Common myeloid progenitor, CD34-positive (primary cell): Measurements from ENCODE around the gene GPRC5D.

Experiments used
- CTCF ChIA-PET: fragments of 350-600 bp; sonication (Branson Sonifier 250); formaldehyde crosslinking; loops from one replicate; lab custom pipeline; 2021; ENCODE audit warnings: antibody characterized with exemption; lab: Charles Lee
- POLR2A ChIA-PET: fragments of 350-600 bp; sonication (Branson Sonifier 250); formaldehyde crosslinking; loops from one replicate; lab custom pipeline; 2021; ENCODE audit warnings: antibody characterized with exemption; lab: Charles Lee
- DNase-seq, 3 donors: peaks; one replicate each; pipeline versions ENCODE4 v3.0.0 to v3.0.0-alpha.2; 2013
- H3K27ac ChIP-seq, 2 experiments: 1 replicate in 1 of 2; 2 replicates in 1 of 2; pipeline ENCODE4 v1.7.0; 2013; ENCODE audit warnings: inconsistent platforms in 2 of 2, low read length in 2 of 2, mild to moderate bottlenecking in 2 of 2, low read depth in 1 of 2, moderate library complexity in 1 of 2; ENCODE audit not compliant: severe bottlenecking in 2 of 2, insufficient read depth in 1 of 2, poor library complexity in 1 of 2
- H3K27me3 ChIP-seq, 5 experiments: replicated peaks in 2 of 5; 1 replicate in 3 of 5; 2 replicates in 2 of 5; pipeline versions ENCODE4 v1.6.1 to v1.7.0; 2013; ENCODE audit warnings: low read length in 4 of 5, mild to moderate bottlenecking in 2 of 5, moderate library complexity in 2 of 5, inconsistent platforms in 1 of 5; ENCODE audit not compliant: insufficient read depth in 5 of 5, control insufficient read depth in 4 of 5
- H3K36me3 ChIP-seq, 4 experiments: 1 replicate in 2 of 4; 2 replicates in 2 of 4; pipeline versions ENCODE4 v1.6.1 to v1.7.0; 2013; ENCODE audit warnings: low read length in 3 of 4, control low read depth in 1 of 4, mild to moderate bottlenecking in 1 of 4; ENCODE audit not compliant: control insufficient read depth in 4 of 4, insufficient read depth in 4 of 4
- H3K4me1 ChIP-seq, 4 experiments: 1 replicate in 3 of 4; 2 replicates in 1 of 4; pipeline versions ENCODE4 v1.6.1 to v1.7.1; 2013; ENCODE audit warnings: low read length in 3 of 4, mild to moderate bottlenecking in 3 of 4, control low read depth in 1 of 4, inconsistent platforms in 1 of 4, moderate library complexity in 1 of 4; ENCODE audit not compliant: control insufficient read depth in 4 of 4, insufficient read depth in 4 of 4; ENCODE audit errors: control extremely low read depth in 1 of 4
- H3K4me3 ChIP-seq, 7 experiments: 1 replicate in 4 of 7; 2 replicates in 3 of 7; pipeline versions ENCODE4 v1.5.1 to v1.7.0; 2013; ENCODE audit warnings: mild to moderate bottlenecking in 7 of 7, low read length in 6 of 7, moderate library complexity in 6 of 7, inconsistent platforms in 2 of 7, low read depth in 2 of 7, control low read depth in 1 of 7; ENCODE audit not compliant: insufficient read depth in 4 of 7, control insufficient read depth in 1 of 7; ENCODE audit errors: extremely low read depth in 1 of 7
- H3K9me3 ChIP-seq, 5 experiments: 1 replicate in 4 of 5; 2 replicates in 1 of 5; pipeline versions ENCODE4 v1.6.1 to v1.7.1; 2013; ENCODE audit warnings: low read length in 4 of 5, mild to moderate bottlenecking in 2 of 5, inconsistent platforms in 1 of 5, low read depth in 1 of 5, moderate library complexity in 1 of 5; ENCODE audit not compliant: control insufficient read depth in 4 of 5, insufficient read depth in 2 of 5; ENCODE audit errors: control extremely low read depth in 1 of 5
- WGBS: methylation state at CpG from one replicate; pipeline ENCODE4 v1.1.5; 2013; ENCODE audit not compliant: insufficient coverage; 5-methylcytosine and 5-hydroxymethylcytosine counted together

Gene GPRC5D

DNA sequence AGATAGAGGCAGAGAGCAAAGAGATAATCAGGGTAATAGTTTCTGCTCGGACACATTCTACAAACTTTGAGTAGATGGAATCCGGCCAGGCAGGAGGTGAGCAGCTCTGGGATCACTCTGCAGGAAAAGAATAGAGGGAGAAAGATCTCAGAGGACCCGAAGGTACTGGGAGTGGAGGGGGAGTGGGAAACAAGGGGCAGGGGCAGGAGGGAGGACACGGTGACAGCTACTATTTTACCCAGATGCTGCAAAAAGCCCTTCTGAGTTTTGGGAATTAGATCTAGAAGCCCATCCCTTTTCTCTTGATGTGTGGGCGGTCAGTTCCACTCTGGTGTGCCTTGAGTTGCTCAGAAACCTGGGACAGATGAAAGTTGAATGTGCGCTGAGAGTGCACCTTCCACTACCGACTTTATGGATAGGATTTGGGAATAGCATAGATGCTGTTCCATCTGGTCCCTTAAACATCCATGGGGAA, 60.1 kb downstream of the GPRC5D start:
- 64% methylated on average over 7 of the region's 7 CpGs for WGBS
- CTCF ChIA-PET: interaction anchor here (0.5 to 1.6 kb wide), 6 partner anchors 18 to 967 kb away, joined by 3 to 6 read pairs (median 4); no protein-coding TSS in a partner anchor
- POLR2A ChIA-PET: no interaction called here
- Histone ChIP-seq H3K27me3 (peaks cover 0 to 28% (median 11%) of the 10 kb centered on the region in 5 experiments), H3K9me3 (no peaks in the 10 kb centered on the region), H3K4me3 (peak overlapping the region in 2 of 7 experiments; percentile 79 to 80), H3K36me3 (no peaks in the 10 kb centered on the region), H3K27ac (no peak overlapping the region), H3K4me1 (peaks cover 0 to 17% (median 16%) of the 10 kb centered on the region in 4 experiments)
- DNase-seq: no peak

DNA sequence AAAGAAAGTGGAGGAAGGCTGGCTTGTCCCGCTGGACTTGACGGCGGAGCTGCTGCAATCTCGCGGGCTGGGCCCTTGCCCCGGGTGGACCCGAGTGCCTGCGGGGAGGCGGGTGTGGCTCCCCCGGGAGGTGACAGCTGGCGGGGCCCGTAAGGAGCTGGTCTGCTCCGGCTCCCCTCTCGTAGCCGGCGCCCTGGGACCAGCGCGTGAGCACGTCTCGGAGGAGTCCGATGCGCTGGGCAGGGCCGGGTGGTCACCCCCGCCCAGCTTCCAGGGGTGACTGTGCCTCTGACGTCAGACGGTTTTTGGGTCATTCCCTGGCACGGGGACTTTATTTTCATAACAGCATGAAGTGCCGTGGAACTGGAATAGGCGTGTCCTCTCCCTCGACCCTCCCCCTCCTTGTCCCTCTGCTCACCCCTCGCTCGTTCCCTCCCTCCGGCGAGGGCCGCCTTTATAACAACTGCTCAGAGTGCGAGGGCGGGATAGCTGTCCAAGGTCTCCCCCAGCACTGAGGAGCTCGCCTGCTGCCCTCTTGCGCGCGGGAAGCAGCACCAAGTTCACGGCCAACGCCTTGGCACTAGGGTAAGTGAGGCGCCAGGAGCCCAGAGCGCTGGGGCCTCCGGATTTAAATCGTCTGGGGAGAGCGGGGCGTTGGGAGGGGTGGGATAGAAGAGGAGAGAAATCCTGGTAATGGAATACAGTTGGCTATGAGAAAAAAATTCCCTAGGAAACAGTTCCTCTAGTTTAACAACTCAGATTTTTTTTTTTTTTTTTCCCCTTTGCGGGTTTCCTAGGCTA, 60.7 kb downstream of the GPRC5D start, which contains the start of gene GPRC5A:
Gene GPRC5A, plus strand, starts transcription at position 483 of the 801 bp plus-strand sequence. CDS start 16,688 bp downstream, outside the sequence.
- H3K9me3 ChIP-seq: no peaks in the 10 kb centered on the region
- H3K4me3 ChIP-seq: peak within 1 kb of the TSS; percentile 42 to 80 (median 63)

More for the DNA sequence above, 60.7 kb downstream of the GPRC5D start, which contains the start of gene GPRC5A:
- Histone ChIP-seq H3K4me1 (peaks cover 0 to 17% (median 16%) of the 10 kb centered on the region in 4 experiments), H3K27me3 (peaks cover 0 to 28% (median 11%) of the 10 kb centered on the region in 5 experiments), H3K27ac (no peak within 1 kb of the TSS), H3K36me3 (no peaks in the 10 kb centered on the region)
- ChIA-PET CTCF (interaction anchor here (0.7 to 1.4 kb wide), 5 partner anchors 11 to 54 kb away, joined by 3 to 6 read pairs (median 4); no protein-coding TSS in a partner anchor), POLR2A (interaction anchor here (0.6 kb wide), 1 partner anchor 316 kb away, joined by 4 read pairs; no protein-coding TSS in a partner anchor)
- peak; percentile 31 to 75 (median 63) for DNase-seq
- WGBS: under 1% methylated on average over 39 of the region's 50 CpGs
